Endothelial cell (in vitro differentiated cells): ENCODE data around the gene DGKQ. TPM values are rescaled to one million over a fixed set of nuclear protein-coding genes. Genes with fewer than 3 reads are reported as not detected.

ENCODE experiments used
- DNase-seq: peaks from one replicate; pipeline ENCODE4 v3.0.0; 2021; ENCODE audit warnings: low spot score
- H3K27ac Mint-ChIP-seq: one replicate; pipeline ENCODE4 v1.8.0; 2021; ENCODE audit warnings: mixed read lengths, inconsistent platforms; ENCODE audit not compliant: unreplicated experiment
- H3K27me3 Mint-ChIP-seq: one replicate; pipeline ENCODE4 v1.8.0; 2021; ENCODE audit warnings: mild to moderate bottlenecking, moderate library complexity, mixed read lengths, inconsistent platforms; ENCODE audit not compliant: unreplicated experiment
- H3K36me3 Mint-ChIP-seq: one replicate; pipeline ENCODE4 v1.8.0; 2021; ENCODE audit warnings: mild to moderate bottlenecking, low read depth, mixed read lengths, inconsistent platforms; ENCODE audit not compliant: unreplicated experiment
- H3K4me1 Mint-ChIP-seq: one replicate; pipeline ENCODE4 v1.8.0; 2021; ENCODE audit warnings: mild to moderate bottlenecking, mixed read lengths, inconsistent platforms; ENCODE audit not compliant: unreplicated experiment
- H3K4me3 Mint-ChIP-seq: one replicate; pipeline ENCODE4 v1.8.0; 2021; ENCODE audit warnings: mild to moderate bottlenecking, mixed read lengths, inconsistent platforms; ENCODE audit not compliant: unreplicated experiment
- H3K9me3 Mint-ChIP-seq: one replicate; pipeline ENCODE4 v1.8.0; 2021; ENCODE audit warnings: mixed read lengths, inconsistent platforms; ENCODE audit not compliant: unreplicated experiment
- total RNA-seq: library from RNA; stranded (reverse); fragmentation: NEBNext Ultra II Directional; extraction: Animal tissue kit (Norgen Biotek cat#: 25700); gene quantifications from one replicate; pipeline ENCODE4 v1.2.1, GENCODE V29; 2021; ENCODE audit not compliant: unreplicated experiment
- TF ChIP-seq, protein P1 (sequence below): fragments of 200-600 bp; sonication (generic); IDR thresholded peaks from one replicate; pipeline ENCODE4 v1.5.0; 2021; ENCODE audit warnings: antibody characterized with exemption; ENCODE audit not compliant: unreplicated experiment

Gene DGKQ
- total RNA-seq, 1 donor from 2014 or later, result 14.5 TPM

DNA sequence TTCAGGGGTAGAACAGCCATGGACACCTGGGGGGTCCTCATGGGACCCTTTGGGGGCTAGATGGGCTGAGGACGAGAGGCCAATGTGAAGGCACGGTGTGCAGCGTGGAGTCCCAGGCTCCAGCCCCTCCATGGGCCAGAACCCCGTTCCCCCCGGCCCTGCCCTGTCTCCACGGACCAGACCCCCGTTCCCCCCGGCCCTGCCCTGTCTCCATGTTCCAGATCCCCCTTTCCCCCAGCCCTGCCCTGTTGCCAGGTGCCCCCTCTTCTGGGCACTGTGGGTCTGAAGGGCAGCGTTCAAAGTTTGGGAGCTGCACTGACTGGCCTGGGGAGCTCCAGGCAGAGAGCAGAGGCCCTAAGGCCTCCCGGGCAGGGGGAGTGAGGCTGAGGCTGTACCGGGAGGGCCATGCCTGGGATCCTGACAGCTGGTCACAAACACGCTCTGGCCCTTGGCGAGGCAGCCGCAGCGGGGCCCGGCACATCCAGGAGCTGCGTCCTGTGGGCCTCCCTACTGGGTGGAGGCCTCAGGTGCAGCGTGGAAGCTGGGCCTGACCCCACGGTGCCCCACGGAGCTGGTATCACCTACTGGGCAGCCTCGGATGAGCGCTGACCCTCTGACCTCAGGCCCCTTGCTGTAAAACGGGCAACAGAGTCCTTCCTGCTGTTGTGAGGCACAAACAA is 8.9 kb downstream of the DGKQ start:
- Mint-ChIP-seq H3K36me3 (peaks cover 3% of the 10 kb centered on the region), H3K4me1 (no peaks in the 10 kb centered on the region), H3K27ac (no peak overlapping the region), H3K4me3 (no peak overlapping the region), H3K27me3 (peaks cover 13% of the 10 kb centered on the region), H3K9me3 (no peaks in the 10 kb centered on the region)
- no peak for DNase-seq
- TF ChIP-seq, protein P1, sequence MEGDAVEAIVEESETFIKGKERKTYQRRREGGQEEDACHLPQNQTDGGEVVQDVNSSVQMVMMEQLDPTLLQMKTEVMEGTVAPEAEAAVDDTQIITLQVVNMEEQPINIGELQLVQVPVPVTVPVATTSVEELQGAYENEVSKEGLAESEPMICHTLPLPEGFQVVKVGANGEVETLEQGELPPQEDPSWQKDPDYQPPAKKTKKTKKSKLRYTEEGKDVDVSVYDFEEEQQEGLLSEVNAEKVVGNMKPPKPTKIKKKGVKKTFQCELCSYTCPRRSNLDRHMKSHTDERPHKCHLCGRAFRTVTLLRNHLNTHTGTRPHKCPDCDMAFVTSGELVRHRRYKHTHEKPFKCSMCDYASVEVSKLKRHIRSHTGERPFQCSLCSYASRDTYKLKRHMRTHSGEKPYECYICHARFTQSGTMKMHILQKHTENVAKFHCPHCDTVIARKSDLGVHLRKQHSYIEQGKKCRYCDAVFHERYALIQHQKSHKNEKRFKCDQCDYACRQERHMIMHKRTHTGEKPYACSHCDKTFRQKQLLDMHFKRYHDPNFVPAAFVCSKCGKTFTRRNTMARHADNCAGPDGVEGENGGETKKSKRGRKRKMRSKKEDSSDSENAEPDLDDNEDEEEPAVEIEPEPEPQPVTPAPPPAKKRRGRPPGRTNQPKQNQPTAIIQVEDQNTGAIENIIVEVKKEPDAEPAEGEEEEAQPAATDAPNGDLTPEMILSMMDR, result no peak

DNA sequence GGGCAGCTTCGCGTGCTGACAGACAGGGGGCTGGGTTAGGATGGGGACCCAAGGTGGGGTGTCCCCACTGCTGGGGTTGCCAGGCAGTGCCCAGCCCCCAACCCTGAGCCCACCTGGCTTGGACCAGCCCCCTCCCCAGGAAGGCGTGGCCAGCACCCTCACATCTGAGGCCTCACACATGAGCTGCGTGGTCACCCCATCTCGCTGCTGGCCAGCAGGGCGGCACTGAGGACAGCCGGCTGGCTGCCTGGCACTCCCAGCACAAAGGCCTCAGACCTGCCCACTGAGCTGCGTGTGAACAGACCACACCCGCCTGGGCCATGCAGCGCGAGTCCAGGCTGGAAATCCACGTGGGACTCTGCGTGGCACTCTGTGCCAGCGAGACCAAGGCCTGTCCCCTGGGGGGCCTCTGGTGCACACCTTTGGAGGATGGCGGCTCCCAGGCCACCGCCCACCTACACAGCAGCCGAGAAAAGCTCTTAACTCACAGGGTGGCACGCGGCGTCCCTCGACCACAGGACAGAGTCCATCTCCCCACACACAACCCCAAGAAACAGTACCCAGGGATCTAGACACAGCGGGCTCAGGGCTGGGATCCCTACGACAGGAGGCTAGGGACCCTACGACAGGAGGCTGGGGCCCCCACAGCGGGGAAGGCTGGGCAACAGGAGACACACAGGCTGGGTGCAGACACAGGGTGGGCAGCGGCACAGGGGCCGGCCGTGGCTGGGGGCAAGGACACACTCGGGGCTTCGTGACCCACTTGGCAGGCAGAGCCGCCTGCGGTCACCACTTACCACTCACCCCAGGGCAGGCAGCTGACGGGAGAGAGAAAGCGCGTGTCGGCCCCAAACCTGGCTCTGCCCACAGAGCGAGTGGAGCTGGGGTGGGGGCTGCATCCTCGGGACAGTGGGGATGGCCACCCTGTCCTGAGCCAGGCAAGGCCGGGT is 9.8 kb downstream of the DGKQ start:
- TF ChIP-seq, protein P1, result no peak
- no peak overlapping the region for H3K27ac Mint-ChIP-seq
- DNase-seq, result no peak

GRCh38 chr4:962231-963208 is 10.8 kb downstream of the DGKQ start:
- no peaks in the 10 kb centered on the region for H3K4me1 Mint-ChIP-seq
- no peaks in the 10 kb centered on the region for H3K9me3 Mint-ChIP-seq
- peaks cover 15% of the 10 kb centered on the region for H3K27me3 Mint-ChIP-seq
- TF ChIP-seq, protein P1, result no peak
- peaks cover 8% of the 10 kb centered on the region for H3K36me3 Mint-ChIP-seq
- DNase-seq, result no peak
- no peak overlapping the region for H3K27ac Mint-ChIP-seq
- H3K4me3 Mint-ChIP-seq, result no peak overlapping the region

More for the DNA sequence above, 9.8 kb downstream of the DGKQ start:
- Mint-ChIP-seq H3K4me3 (no peak overlapping the region), H3K4me1 (no peaks in the 10 kb centered on the region), H3K9me3 (no peaks in the 10 kb centered on the region), H3K27me3 (peaks cover 15% of the 10 kb centered on the region), H3K36me3 (peaks cover 7% of the 10 kb centered on the region)

- TF ChIP-seq, protein P1, result no peak
- H3K9me3 Mint-ChIP-seq, result no peaks in the 10 kb centered on the region
- H3K4me3 Mint-ChIP-seq, result no peak overlapping the region
- peaks cover 15% of the 10 kb centered on the region for H3K27me3 Mint-ChIP-seq
- H3K27ac Mint-ChIP-seq, result no peak overlapping the region
- H3K36me3 Mint-ChIP-seq, result peaks cover 10% of the 10 kb centered on the region
- H3K4me1 Mint-ChIP-seq, result no peaks in the 10 kb centered on the region
- DNase-seq, result no peak
Observed at GRCh38 chr4:961351-962230, 11.8 kb downstream of the DGKQ start.
